Effector CD4-positive, alpha-beta T cell (primary cell): ENCODE measurements around the gene EHD3.

ENCODE experiments used
- DNase-seq: peaks from one replicate; pipeline ENCODE4 v3.0.0-alpha.2; 2020

The EHD3 gene

GRCh38 chr2:31296641-31297287 is 62.8 kb downstream of the EHD3 start:
- DNase-seq: no peak

- no peak for DNase-seq
These were observed 63.8 kb downstream of the EHD3 start for GRCh38 chr2:31297751-31298150.

GRCh38 chr2:31299547-31299946 is 65.6 kb downstream of the EHD3 start:
- no peak for DNase-seq

- DNase-seq: no peak
These were observed 66.4 kb downstream of the EHD3 start for GRCh38 chr2:31300309-31300708.

GRCh38 chr2:31302940-31303563 is 69.1 kb downstream of the EHD3 start:
- no peak for DNase-seq

GRCh38 chr2:31304816-31305215 is 70.9 kb downstream of the EHD3 start:
- DNase-seq: no peak

- no peak for DNase-seq
These were observed 78.9 kb downstream of the EHD3 start for GRCh38 chr2:31312898-31313297.

- DNase-seq: no peak
These were observed 80.8 kb downstream of the EHD3 start for GRCh38 chr2:31314761-31315160.

- no peak for DNase-seq
These were observed 83.4 kb downstream of the EHD3 start for GRCh38 chr2:31317396-31317795.

- no peak for DNase-seq
These were observed 84.7 kb downstream of the EHD3 start for GRCh38 chr2:31318361-31319336.
